Peyer's patch (tissue), 4 donors: ENCODE measurements around the gene CCDC167. TPM values are rescaled to one million over a fixed set of nuclear protein-coding genes. Genes with fewer than 3 reads are reported as not detected.

Experiments used
- DNase-seq, 3 donors: peaks; one replicate each; pipeline ENCODE4 v3.0.0-alpha.2; 2017 to 2019
- H3K27ac ChIP-seq, 4 donors: fragments of 200-600 bp; sonication (generic); one replicate each; pipeline ENCODE4 v1.5.1; 2016 to 2019
- H3K27me3 ChIP-seq, 2 donors: fragments of 200-600 bp; sonication (generic); one replicate each; pipeline ENCODE4 v1.5.1; 2019
- H3K36me3 ChIP-seq, 3 donors: fragments of 200-600 bp; sonication (generic); one replicate each; pipeline ENCODE4 v1.5.1; 2016 to 2019
- H3K4me1 ChIP-seq, 4 donors: fragments of 200-600 bp; sonication (generic); one replicate each; pipeline ENCODE4 v1.5.1; 2016 to 2019
- H3K4me3 ChIP-seq, 4 donors: fragments of 200-600 bp; sonication (generic); 1 replicate in 3 of 4; 2 replicates in 1 of 4; pipeline ENCODE4 v1.5.1; 2016 to 2019; ENCODE audit warnings: mild to moderate bottlenecking in 1 of 4
- H3K9me3 ChIP-seq, 4 donors: fragments of 200-600 bp; sonication (generic); one replicate each; pipeline ENCODE4 v1.5.1; 2016 to 2019; ENCODE audit warnings: mild to moderate bottlenecking in 1 of 4
- POLR2A ChIP-seq, 2 donors: fragments of 450-650 bp; IDR thresholded peaks; one replicate each; pipeline ENCODE4 v1.5.1; 2017; ENCODE audit warnings: antibody characterized with exemption in 2 of 2, mild to moderate bottlenecking in 2 of 2, moderate library complexity in 2 of 2
- total RNA-seq, 4 donors: library from RNA; depleted of rRNA; stranded (reverse); fragments of >200 nt; gene quantifications; one replicate each; pipeline ENCODE4 v1.1.0, GENCODE V29; 2016
- TF ChIP-seq, protein P1 (sequence below), 6 experiments: fragments of 450-650 bp in 4 of 6; fragments of 200-600 bp in 2 of 6; sonication (generic) in 1 of 6; IDR thresholded peaks; one replicate each; pipeline ENCODE4 v1.5.1; 2017 to 2019; ENCODE audit warnings: antibody characterized with exemption in 6 of 6, mild to moderate bottlenecking in 3 of 6, moderate library complexity in 1 of 6

Gene CCDC167
- total RNA-seq, 4 donors from 2014 or later: 8.0 to 28.1 (median 19.3) TPM

- Histone ChIP-seq H3K9me3 (no peaks in the 10 kb centered on the region), H3K36me3 (no peaks in the 10 kb centered on the region), H3K27ac (no peak overlapping the region), H3K4me3 (no peak overlapping the region), H3K4me1 (peaks cover 0 to 11% (median 8%) of the 10 kb centered on the region in 4 donors), H3K27me3 (peaks cover 0 to 15% of the 10 kb centered on the region in 2 donors)
- TF ChIP-seq, protein P1, sequence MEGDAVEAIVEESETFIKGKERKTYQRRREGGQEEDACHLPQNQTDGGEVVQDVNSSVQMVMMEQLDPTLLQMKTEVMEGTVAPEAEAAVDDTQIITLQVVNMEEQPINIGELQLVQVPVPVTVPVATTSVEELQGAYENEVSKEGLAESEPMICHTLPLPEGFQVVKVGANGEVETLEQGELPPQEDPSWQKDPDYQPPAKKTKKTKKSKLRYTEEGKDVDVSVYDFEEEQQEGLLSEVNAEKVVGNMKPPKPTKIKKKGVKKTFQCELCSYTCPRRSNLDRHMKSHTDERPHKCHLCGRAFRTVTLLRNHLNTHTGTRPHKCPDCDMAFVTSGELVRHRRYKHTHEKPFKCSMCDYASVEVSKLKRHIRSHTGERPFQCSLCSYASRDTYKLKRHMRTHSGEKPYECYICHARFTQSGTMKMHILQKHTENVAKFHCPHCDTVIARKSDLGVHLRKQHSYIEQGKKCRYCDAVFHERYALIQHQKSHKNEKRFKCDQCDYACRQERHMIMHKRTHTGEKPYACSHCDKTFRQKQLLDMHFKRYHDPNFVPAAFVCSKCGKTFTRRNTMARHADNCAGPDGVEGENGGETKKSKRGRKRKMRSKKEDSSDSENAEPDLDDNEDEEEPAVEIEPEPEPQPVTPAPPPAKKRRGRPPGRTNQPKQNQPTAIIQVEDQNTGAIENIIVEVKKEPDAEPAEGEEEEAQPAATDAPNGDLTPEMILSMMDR (IDR thresholded peaks at IDR 0.05): no peak
- TF ChIP-seq POLR2A (IDR thresholded peaks at IDR 0.05): no peak
- no peak for DNase-seq
Observed at GRCh38 chr6:37534893-37535292, 35.2 kb upstream of the CCDC167 start.

DNA sequence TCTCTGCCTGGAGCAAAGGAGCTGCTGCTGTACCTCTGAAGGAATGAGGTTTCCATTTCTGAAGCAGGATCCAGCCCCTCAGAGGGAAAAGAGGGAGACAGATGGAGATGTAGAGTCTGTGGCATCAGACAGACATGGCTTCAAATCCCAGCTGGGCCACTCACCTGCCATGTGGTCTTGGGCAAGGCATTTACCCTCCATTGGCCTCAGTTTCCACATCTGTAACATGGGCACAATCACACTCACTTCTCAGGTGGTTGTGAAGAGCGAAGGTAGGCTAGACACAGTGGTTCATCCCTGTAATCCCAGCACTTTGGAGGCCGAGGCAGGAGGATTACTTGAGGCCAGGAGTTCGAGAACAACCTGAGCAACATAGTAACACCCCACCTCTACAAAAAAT lies 32.4 kb upstream of the CCDC167 start:
- Histone ChIP-seq H3K36me3 (no peaks in the 10 kb centered on the region), H3K4me1 (peaks cover 0 to 11% (median 8%) of the 10 kb centered on the region in 4 donors), H3K27me3 (peaks cover 0 to 15% of the 10 kb centered on the region in 2 donors), H3K9me3 (no peaks in the 10 kb centered on the region), H3K4me3 (no peak overlapping the region), H3K27ac (no peak overlapping the region)
- TF ChIP-seq POLR2A (IDR thresholded peaks at IDR 0.05): no peak
- TF ChIP-seq, protein P1 (IDR thresholded peaks at IDR 0.05): no peak
- DNase-seq: no peak

DNA sequence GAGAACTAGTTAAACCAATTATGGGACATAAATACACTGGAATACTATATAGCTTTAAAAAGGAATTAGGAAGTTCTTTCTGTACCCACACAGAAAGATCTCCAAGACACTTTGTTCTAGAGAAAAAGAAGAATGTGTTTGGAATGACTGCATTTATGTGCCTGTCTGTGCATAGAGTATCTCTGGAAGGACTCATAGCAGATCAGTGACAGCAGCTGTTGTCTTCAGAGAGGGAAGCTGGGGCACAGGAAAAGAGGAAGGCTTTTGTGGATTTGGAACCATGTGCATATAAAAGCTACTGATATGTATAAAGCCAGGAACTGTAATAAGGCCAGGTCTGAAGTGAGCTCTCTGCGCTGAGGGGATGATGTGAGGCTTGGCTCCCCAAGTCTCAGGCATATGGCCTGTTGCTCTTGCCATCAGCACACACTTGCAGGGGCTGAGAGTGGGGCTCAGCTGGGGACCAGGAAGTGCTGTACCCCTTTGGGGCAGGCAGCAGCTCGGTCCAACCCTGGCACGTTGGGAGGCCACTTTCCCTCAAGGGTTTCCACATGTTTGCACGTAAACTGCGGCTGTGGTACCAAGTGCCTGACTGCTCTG lies 31.8 kb upstream of the CCDC167 start:
- no peaks in the 10 kb centered on the region for H3K36me3 ChIP-seq
- H3K4me1 ChIP-seq: peaks cover 0 to 11% (median 7%) of the 10 kb centered on the region in 4 donors
- no peak for TF ChIP-seq POLR2A (IDR thresholded peaks at IDR 0.05)
- DNase-seq: no peak
- H3K27ac ChIP-seq: no peak overlapping the region
- no peak overlapping the region for H3K4me3 ChIP-seq
- peaks cover 0 to 12% of the 10 kb centered on the region in 2 donors for H3K27me3 ChIP-seq
- no peaks in the 10 kb centered on the region for H3K9me3 ChIP-seq

- Histone ChIP-seq H3K9me3 (no peaks in the 10 kb centered on the region), H3K4me3 (no peak overlapping the region), H3K4me1 (peaks cover 0 to 7% (median 3%) of the 10 kb centered on the region in 4 donors), H3K27me3 (peaks cover 0 to 7% of the 10 kb centered on the region in 2 donors), H3K27ac (no peak overlapping the region), H3K36me3 (no peaks in the 10 kb centered on the region)
- DNase-seq: no peak
- no peak for TF ChIP-seq POLR2A (IDR thresholded peaks at IDR 0.05)
- TF ChIP-seq, protein P1 (IDR thresholded peaks at IDR 0.05): no peak
Observed at GRCh38 chr6:37531026-37531425, 31.3 kb upstream of the CCDC167 start.

DNA sequence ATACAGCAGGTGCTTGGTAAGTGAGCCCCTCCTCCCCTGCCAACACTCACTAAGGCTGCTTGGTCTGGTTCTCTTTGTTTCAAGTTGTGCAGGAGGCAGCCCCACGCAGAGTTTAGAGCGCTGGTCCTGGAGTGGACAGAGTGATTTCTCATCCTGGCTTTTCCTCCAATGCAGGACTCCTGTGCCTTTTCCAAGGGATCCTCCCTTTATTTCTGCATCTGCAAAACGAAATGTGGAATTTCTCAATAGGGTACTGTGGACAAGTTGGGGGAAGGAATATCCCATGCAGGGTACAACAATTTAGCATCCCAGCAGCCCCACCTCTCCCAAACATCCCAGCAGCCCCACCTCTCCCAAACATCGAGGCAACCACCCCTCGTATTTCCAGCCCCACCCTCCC lies 30.6 kb upstream of the CCDC167 start:
- Histone ChIP-seq H3K27me3 (no peaks in the 10 kb centered on the region), H3K36me3 (no peaks in the 10 kb centered on the region), H3K9me3 (no peaks in the 10 kb centered on the region), H3K27ac (no peak overlapping the region), H3K4me3 (no peak overlapping the region), H3K4me1 (no peaks in the 10 kb centered on the region)
- no peak for TF ChIP-seq POLR2A (IDR thresholded peaks at IDR 0.05)
- TF ChIP-seq, protein P1 (IDR thresholded peaks at IDR 0.05): no peak
- no peak for DNase-seq

- H3K4me1 ChIP-seq: no peaks in the 10 kb centered on the region
- TF ChIP-seq, protein P1 (IDR thresholded peaks at IDR 0.05): no peak
- TF ChIP-seq POLR2A (IDR thresholded peaks at IDR 0.05): no peak
- DNase-seq: no peak
- H3K9me3 ChIP-seq: no peaks in the 10 kb centered on the region
- H3K4me3 ChIP-seq: no peak overlapping the region
- H3K36me3 ChIP-seq: no peaks in the 10 kb centered on the region
- H3K27ac ChIP-seq: no peak overlapping the region
- H3K27me3 ChIP-seq: no peaks in the 10 kb centered on the region
Observed at GRCh38 chr6:37528541-37528940, 28.8 kb upstream of the CCDC167 start.
